Activated CD4-positive, alpha-beta T cell treated with anti-CD3 and anti-CD28 coated beads for 48 hours (primary cell): ENCODE results near the gene PLCG2.

Experiments used
- DNase-seq: peaks from one replicate; pipeline ENCODE4 v3.0.0-alpha.2; 2020

Gene PLCG2

DNA sequence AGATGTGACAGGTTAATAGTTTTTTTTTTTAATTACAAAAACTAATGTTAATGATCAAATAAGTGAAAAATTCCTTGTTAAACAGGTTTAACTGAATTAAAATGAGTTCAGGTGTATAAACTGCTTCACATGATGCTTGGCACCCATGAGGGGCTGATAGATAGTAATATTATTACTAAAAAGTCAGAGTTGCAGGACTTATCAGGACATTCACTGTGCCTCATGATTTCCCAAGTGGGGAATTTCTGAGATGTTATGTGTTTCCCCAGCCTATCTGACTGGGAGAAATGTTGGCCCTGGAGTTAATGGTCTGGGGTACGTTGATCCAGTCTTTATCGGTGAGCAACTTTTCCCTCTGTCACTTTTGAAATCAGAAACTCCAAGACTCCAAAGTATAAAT lies 102.1 kb downstream of the PLCG2 start:
- DNase-seq: no peak

- no peak for DNase-seq
These were observed 103.5 kb downstream of the PLCG2 start for GRCh38 chr16:81882559-81882958.

- DNase-seq: no peak
These were observed 104.1 kb downstream of the PLCG2 start for GRCh38 chr16:81883235-81883634.

GRCh38 chr16:81885976-81886586 lies 107.0 kb downstream of the PLCG2 start:
- DNase-seq: peak; percentile 38

DNA sequence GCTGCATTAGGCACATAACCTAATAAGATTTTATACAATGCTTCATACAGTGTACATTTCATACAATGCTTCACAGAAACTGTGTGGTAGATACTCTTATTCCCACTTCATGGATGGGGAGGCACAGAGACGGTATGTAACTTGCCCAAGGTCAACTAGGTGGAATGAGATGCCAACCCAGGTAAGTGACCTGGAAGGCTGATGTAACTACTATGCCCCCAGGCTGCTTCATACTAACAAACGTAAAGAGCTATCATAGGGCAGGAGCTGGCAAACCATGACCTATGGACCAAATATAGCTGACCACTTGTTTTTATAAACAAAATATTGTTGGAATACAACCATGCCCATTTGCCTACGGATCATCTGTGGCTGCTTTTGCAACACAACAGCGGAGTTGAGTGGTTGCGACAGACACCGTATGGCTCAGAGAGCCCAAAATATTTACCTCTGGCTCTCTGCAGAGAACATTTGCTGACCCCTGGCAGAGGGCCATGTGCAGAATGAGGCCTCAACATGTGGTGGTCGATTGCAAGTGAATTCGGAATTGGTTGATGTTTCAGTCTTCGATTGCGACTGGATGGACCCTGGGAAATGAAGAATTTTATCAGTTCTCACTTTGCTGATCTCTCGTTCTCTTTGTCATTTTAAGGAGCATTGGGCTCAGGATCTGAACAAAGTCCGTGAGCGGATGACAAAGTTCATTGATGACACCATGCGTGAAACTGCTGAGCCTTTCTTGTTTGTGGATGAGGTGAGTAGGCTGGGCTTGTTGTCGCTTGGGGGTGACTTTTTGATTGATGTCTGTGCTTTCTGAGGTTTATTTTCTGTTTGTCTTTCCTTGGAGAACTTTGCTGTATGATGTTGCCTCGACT lies 109.7 kb downstream of the PLCG2 start:
- no peak for DNase-seq

DNA sequence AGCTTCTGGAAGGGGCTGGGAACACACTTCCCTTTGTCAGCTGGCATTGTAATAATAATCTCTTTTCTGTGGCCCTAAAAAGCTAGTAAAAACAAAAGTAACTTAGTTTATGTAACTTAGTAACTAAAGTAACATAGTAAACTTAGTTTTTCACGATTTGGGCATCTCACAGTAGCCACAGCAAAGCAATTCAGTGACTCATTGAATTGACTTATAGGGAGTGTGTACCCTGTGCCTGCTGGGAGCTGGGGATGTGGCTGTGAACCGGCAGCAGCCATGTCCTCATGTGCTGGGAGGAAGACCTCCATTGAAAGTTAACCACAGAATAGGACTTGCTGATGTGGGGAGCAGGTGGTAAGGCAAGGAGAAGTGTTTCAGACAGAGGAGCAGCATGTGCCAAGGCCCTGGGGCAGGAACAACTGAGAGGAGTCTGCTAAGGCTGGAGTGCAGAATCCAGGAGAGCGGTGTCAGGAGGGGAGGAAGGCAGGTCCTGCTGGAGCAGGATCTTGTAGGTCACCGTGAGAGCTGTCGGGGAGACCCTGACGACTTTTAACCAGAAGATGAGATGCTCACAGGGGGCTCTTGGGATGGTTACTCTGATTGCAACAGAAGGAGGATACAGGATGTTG lies 112.8 kb downstream of the PLCG2 start:
- DNase-seq: no peak

GRCh38 chr16:81894592-81894991 lies 115.5 kb downstream of the PLCG2 start:
- DNase-seq: no peak

GRCh38 chr16:81896902-81897301 lies 117.8 kb downstream of the PLCG2 start:
- no peak for DNase-seq

GRCh38 chr16:81899601-81900000 lies 120.5 kb downstream of the PLCG2 start:
- no peak for DNase-seq

DNA sequence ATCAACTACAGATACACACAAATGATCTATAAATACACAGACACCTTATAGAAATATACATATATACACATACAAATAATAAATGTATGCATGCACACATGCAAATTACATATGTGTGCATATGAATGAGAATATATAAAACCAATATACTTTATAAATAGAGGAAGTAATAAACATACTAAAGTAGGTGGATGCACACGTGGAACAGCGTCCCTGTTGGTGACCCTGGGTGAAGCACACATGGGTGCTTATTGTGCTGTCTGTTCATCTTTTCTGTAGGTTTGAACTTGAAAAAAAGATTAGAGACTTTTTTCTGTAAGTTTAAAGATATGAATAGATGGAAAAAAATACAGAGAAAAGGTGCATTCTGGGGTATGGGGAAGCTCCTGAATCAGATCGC lies 120.9 kb downstream of the PLCG2 start:
- DNase-seq: no peak

GRCh38 chr16:81900456-81900855 lies 121.4 kb downstream of the PLCG2 start:
- no peak for DNase-seq

DNA sequence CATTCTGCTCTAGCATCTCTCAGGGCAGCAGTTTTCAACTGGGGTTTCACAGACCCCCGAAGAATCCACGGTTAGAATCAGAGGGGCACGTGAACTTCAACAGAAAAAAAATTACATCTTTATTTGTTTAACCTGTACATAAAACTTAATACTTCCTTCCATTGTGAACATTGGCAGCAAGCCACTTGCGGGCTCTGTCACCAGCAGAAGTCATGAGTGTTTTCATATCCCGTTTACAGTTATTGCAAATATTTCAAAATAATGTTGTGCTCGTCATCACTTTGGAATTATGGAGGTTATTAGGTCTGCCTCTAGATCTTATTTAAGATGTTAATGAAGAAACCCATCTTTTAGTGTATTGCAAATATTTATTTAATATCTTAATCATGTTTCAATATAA lies 122.4 kb downstream of the PLCG2 start:
- DNase-seq: no peak

DNA sequence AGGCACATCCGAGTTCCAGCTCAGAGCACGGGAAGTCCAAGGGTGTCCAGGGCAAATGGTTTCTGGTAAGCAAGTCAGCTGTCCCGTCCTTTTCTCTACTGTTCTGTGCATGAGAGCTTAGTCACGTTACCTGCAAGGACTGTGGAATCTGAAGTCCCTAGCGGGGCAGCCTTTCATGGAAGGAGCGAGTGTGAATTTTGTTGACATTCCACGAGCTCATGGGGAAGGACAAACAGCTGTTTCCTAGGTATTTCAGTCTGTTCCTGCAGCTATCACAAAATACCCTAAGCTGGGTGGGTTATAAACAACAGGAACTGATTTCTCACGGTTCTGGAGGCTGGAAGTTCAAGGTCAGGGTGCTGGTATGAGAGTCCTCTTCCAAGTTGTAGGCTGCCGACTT lies 122.9 kb downstream of the PLCG2 start:
- DNase-seq: no peak

GRCh38 chr16:81904320-81904719 lies 125.2 kb downstream of the PLCG2 start:
- no peak for DNase-seq

DNA sequence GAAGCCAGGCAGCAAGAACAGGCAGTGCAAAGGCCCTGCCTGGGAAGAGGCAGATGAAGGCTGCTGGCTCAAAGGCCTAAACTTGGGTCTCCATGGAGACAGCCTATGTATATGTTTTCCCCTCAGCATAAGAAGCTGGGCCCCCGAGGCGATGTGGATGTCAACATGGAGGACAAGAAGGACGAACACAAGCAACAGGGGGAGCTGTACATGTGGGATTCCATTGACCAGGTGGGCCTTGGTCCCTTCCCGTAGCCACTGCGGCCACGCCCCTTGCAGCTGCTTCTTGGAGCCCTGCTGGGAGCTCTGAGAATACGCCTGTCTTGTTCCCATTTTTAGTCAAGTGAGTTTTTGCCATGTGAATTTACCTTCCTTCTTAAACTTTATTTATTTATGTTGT lies 126.2 kb downstream of the PLCG2 start:
- DNase-seq: no peak

GRCh38 chr16:81907681-81908080 lies 128.6 kb downstream of the PLCG2 start:
- no peak for DNase-seq

DNA sequence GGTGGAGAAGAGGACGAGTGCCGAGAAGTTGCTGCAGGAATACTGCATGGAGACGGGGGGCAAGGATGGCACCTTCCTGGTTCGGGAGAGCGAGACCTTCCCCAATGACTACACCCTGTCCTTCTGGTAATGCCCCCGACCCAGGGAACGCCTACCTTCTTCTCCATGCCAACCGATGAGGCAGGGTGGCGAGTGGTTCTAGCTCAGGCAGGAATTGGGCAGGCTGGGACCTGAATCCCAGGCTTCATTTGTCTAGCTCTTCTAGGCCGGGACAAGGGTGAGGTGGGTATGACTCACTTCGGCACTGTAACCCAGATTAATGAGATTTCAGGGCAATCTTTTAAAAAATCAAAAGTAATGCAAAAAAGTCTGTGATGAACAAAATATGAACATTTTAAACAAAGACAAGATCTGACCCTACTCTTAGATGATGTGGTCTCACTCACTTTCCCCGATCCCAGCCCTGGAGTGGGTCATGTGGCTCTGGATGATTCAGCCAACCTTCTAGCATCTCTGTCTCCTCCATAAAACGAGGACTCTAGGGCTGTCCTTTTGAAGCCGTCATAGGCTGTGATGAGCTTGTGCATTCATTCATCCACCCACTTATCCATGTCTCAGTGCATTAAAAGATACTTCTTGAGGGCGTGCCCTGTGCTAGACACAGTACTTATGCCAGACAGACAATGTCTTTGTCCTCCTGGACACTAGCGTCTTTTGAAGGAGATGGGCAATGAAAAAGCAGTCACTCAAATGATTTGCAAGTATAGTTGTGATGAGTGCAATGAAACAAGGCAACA lies 129.6 kb downstream of the PLCG2 start:
- no peak for DNase-seq

- no peak for DNase-seq
These were observed 131.3 kb downstream of the PLCG2 start for GRCh38 chr16:81910366-81910885.

GRCh38 chr16:81912395-81912794 lies 133.3 kb downstream of the PLCG2 start:
- no peak for DNase-seq

DNA sequence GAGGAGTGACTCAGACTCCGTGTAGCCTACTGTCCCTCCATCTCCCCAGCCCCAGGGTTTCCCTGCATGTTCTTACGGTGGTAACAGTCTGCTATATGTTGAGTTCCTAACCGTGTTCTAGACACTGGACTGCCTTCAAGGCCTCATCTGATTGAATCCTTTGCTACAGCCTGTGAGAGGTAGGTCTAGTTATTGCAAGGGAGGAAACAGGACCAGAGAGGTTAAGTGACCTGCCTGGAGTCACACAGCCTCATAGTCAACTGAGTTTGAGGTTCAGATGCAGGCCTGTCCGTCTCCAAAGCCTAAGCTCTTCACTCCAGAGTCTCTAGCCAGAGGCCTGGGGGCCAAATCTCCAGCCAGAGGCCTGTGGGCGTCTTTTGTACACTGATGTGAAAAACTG lies 134.1 kb downstream of the PLCG2 start:
- no peak for DNase-seq

- no peak for DNase-seq
These were observed 138.3 kb downstream of the PLCG2 start for GRCh38 chr16:81917375-81917774.

DNA sequence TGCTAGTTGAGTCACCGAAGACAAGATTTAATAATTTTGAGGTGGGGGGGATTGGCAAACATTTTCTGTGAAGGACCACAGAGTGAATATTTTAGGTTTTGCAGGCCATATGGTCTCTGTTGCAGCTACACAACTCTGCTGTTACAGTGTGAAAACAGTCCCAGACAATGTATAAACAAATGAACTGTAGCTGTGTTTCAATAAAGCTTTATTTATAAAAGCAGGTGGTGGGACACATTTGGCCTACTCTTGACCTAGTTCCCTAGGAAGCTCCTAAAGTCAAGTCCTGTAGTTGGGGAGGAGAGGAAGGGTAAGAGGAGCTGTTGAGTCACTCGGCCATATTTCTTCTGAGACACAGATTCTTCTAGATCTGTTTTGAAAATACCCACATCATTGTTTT lies 139.8 kb downstream of the PLCG2 start:
- DNase-seq: no peak

- no peak for DNase-seq
These were observed 141.4 kb downstream of the PLCG2 start for GRCh38 chr16:81920498-81920897.
